ENCODE data around the gene SLC7A10.

SLC7A10 gene

DNA sequence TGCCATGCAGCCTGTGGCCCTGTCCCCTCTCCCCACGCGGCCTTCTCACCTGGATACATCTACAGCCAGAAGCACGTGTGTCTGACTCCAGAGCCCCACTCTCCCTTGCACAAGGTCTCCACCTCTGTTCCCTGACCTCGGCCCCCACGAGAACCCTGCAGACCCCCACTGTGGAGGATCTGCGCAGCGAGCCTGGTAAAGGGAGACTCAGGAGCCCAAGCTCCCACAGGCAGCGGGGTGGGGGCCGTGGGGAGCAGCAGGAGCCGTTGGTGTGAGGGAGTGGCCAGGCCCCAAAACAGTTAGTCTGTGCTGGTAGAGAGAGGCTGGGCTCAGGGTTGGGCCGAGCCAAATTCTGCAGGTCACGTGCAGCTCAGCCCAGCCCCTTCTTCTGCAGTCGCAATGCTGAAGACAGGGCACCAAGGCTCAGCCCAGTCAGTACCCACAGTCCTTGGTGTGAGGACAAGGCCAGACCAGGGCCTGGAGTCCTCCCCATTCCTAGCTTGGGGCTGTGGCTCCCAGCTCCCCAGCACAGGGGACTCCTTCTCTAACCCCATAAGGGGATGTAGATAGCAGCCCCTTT lies 28.7 kb upstream of the SLC7A10 start:
- DNase-seq (ENCODE audit: low spot score) = no peak

DNA sequence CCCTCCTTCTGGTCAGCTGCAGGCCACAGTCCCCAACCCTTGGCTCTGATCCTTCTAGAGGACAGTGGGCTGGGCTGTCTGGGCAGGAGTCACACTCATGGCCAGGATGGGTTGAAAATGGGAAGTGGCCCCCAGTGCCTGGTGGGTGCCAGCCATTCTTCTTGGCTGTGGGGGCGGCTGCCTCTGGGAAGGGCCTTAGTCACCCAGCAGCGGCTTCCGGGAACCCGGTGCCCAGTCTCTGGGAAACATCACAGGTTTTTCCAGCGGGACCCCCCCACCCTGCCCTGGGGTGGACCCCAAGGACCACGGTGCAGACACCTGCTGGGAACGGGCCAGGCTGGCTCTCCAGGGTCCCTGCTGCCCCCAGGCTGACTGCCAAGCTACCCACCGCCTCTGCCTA lies 27.3 kb upstream of the SLC7A10 start:
- no peak for DNase-seq (ENCODE audit: low spot score)

DNA sequence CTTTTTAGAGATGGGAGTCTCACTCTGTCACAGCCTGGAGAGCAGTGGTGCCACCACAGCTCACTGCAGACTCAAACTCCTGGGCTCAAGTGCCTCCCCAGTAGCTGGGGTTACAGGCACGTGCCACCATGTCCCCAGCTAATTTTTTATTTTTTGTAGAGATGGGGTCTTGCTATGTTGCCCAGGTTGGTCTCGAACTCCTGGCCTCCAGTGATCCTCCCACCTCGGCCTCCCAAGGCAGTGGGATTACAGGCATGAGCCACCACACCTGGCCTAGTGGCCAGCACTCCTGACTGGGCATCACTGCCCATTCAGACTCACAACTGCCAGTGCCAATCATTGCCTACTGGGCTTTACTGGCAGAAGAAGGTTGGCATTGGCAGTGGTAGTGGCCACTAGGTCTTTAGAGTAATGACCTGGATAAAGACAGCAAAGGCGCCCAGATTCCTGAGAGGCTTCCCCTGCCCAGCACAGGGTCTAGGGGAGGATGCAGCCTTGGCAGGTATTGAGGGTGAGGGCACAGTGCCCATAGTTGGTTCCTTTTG lies 26.8 kb upstream of the SLC7A10 start:
- DNase-seq (ENCODE audit: low spot score) = no peak

DNA sequence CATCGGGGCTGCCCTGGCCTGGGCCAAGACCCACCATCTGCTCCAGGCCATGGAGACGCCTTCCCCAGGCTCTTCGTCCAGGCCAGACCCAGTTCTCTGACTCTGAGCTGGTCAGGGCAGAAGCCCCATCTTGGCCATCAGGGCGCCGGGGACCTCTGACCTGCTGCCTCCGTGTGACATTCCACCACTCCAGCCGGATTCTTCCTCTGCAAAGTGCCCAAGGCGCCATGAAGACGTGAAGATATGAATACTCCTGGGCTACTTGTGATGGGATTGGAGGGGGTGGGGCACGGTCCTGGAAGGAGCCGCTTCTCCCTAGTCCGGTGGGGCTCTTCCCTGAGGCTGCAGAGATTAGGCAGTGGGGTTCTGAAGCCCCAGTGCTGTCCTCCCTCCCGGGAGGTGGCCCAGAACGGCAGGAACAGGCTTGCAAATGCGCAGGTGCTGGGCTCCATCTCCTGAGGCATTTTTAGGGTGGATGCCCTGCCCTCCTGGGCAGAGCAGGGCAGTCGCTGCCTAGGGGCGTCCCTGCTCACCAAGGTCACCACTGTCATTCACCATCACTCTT lies 26.0 kb upstream of the SLC7A10 start:
- no peak for DNase-seq (ENCODE audit: low spot score)

DNA sequence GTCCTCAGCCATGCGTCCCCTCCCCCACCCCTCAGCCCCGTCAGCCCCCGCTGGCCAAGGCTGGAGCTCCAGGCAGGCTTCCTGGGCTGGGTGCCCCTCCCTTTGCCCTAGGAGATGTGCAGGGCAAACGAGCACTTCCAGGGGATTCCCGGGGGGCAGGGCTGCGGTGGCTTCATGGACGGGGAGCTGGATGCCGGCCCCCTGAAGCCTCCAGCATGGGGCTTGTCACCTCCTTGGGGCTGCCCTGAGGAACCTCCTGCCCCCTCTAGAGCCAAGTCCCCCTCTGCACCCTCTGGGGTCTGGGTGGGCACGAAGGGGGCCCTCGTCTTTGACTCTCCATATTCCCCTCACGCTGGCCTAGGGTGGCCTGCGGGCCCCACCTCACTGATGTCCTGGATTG lies 25.4 kb upstream of the SLC7A10 start:
- DNase-seq (ENCODE audit: low spot score) = no peak

DNA sequence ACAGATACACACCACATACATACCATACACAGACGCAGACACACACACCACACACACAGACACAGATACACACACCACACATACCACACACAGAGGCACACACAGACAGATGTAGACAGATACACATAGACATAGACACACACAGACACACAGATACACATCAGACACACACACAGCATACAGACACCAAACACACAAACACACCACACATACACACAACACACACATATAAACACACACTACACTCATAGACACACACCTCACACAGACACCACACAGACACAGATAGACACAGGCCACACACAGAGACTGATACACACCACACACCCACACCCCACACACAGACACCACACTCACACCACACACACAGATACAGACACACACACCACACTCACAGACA lies 24.9 kb upstream of the SLC7A10 start:
- no peak for DNase-seq (ENCODE audit: low spot score)

DNA sequence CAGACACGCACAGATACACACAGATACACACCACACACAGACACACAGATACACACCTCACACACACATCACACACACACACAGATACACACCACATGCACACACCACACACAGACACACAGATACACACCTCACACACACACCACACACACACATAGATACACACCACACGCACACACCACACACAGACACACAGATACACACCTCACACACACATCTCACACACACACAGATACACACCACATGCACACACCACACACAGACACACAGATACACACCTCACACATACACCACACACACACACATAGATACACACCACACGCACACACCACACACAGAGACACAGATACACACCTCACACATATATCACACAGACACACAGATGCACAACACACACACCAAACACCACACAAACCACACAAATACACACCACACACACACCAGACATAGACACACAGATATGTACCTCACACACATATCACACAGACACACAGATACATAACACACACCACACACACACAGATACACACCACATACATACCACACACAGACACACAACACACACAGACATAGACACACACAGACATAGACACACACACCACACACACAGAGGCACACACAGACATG lies 24.2 kb upstream of the SLC7A10 start:
- DNase-seq (ENCODE audit: low spot score) = no peak

DNA sequence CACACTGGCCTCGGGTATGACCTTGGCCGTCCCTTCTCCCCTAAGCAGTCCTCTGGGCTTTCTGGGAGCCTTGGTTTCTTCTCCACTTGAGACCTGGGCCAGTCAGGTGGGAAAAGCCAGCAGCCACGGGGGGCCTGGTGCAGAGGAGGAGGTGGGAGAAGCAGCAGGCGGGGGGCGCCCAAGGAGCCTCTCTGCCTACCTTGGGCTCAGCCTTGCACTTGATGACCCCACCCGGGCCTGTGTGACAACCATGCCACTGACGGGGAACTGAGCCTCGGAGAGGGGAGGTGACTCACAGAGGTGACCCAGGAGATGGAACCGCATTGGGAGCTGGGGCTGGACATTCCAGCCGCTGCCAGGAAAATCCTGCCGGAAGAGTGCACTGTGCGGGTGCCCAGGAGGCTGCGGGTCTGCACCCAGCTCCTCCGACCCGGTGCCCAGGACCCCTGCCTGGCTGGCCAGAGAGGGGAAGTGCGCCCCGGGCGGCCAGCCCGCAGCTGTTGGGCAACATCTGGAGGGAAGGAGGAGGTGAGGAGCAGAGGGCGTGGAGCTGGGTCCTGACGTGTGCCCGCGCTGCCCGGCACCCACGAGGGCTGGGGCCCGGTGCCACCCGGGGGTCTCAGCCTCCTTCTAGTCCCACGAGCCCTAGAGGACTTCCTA lies 23.4 kb upstream of the SLC7A10 start:
- DNase-seq (ENCODE audit: low spot score) = no peak

DNA sequence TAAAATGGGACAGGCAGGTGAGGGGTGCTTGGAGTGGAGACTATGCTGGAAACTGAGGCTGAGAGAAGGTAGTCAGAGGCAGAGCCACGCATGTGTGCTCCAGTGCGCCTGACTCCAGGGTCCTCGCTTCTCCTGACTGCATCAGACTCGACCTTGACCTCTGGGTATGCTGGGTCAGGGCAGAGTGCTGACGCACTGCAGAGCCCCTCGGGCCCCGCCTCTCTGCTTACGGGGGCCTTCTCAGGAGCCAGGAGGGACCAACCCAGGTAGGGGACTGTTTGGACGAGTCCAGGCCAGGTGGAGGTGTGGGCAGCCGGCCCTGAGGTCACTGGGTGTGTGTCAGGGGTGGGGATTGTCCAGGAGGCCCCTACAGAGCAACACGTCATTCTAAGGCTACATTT lies 22.9 kb upstream of the SLC7A10 start:
- DNase-seq (ENCODE audit: low spot score) = no peak

DNA sequence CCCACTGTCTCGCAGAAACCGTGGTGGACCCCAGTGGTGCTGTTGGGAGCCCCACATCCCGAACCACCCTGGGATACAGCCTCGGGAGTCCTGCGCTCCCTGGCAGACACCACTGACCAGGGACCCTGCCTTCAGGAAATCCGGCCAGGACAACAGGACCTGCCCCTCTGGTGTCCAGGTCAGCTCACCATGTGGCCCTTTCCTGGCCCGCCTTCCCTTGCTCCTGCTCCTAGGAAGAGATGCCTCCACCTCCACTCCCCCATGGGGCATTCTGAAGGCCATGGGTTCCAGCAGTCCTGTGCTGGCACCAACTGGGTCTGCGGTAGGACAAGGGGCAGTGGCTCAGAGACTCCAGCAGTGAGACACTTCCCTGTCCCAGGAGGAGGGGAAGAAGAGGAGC lies 22.5 kb upstream of the SLC7A10 start:
- no peak for DNase-seq (ENCODE audit: low spot score)

DNA sequence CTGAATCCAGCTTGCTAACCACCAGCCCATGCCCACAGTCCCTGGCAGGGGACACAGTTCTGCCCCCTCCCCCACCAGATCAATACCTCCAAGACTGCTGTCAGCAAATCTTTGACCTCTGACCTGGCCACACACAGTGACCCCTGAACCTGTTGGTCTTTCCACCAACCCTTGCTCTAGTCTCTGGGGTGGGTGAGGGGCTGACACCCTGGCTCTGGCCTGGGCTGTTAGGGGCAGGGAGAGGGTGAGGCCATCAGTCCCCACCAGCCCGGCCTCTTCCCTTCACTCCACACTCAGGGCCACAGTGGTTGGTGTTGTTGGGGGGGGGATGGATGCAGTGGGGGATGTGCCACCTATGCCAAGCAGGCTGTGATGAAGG lies 21.8 kb upstream of the SLC7A10 start:
- DNase-seq (ENCODE audit: low spot score) = no peak

DNA sequence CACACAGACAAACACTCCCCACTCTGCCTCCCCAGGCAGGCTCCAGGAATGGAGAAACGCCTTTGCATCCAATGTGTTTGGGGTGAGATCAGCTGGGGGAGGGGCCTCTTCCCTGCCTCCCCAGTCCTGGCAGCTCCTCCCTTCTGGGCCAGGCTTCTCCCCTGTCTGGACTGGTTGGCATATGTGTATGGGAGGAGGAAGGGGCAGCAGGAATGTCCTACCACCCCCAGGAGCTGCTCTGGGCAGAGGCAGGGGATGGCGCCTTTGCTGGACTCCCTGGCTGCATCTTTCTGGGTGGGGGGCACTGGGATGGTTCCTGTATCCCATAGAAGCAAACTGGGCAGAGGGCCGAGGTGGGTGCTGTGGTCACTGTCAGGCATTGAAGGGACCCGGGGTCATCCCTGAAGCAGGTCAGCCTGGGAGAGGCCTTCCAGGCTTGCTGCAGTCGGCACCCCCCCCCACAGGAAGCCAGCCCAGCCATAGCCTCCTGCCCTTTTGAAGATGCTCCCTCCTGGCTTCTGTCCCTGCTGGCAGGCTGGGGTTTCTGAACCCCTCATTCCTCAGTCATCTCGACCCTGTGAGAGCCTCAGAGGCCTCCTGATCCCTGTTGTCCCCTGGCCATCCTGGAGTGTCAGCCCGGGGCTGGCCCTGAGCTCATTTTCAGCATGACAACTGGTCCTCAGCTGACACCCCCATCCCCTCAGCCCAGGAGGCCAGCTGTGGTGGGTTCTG lies 21.2 kb upstream of the SLC7A10 start:
- no peak for DNase-seq (ENCODE audit: low spot score)

DNA sequence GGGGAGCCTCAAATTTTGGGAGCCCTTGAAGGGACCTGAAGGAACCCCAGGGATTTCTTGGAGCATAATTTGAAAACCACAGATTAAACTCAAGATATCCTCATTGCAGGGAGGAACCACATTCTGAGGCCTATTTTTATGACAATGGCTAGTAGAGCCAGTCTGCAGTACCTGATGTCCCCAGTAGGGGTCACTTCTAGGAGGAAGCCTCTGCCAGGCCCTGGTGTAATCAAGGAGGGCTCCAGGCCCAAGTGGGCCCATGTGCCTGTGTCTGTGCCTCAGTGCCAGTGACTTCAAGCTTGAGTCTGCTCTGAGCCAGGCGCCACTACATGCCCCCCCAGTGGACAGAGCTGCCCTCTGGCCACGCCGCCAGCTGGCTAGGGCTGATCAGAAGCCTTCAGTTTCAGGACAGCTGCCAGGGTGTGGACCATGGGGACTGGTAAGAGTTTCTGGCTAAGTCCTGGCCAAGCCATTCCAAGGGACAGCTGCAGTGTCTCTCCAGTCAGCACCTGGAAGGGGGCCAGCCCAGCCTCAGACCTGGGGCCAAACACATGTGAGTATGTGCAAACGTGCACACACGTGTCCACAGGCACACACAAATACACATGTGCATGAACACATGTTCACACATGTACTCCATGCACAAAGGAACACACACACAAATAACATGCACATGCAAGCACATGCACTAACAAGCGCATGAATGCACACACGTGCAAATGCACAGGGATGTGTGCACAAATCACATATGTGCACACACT lies 20.5 kb upstream of the SLC7A10 start:
- no peak for DNase-seq (ENCODE audit: low spot score)

DNA sequence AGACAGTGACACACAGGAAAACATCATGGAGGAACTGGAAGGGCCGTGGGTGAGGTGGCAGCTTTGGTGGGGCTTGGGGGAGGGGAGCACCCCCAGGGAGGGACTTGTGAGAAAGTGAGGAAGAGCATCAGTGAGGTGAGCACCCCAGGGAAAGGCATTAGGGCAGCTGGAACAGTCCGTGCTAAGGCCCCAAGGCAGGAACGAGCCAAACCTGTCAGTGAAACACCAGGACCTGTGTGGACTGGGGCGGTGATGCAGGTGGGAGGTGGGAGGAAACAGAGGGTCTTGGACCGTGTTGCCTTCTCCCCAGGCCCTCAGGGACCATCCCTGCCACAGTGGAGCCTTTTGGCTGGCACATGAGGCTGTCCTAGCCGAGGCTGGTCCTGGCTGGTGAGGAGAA lies 17.3 kb upstream of the SLC7A10 start:
- no peak for DNase-seq (ENCODE audit: low spot score)

DNA sequence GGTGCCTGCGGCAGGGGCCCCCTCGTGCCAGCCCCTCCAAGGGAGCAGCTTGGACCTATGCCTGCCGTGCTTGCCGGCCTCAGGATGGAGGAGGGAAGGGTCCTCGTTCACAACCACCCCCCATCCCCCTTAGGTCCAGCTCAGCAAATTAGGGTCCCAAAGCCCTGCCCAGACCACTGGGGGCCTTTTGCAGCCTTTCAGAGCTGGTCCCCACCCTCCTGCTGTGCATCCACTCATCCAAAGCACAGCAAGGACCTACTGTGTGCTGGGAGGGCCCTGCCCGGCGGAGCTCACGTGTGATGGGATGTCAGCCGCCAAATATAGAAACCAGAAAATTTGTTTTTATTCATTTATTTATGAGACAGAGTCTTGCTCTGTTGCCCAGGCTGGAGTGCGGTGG lies 16.5 kb upstream of the SLC7A10 start:
- no peak for DNase-seq (ENCODE audit: low spot score)

DNA sequence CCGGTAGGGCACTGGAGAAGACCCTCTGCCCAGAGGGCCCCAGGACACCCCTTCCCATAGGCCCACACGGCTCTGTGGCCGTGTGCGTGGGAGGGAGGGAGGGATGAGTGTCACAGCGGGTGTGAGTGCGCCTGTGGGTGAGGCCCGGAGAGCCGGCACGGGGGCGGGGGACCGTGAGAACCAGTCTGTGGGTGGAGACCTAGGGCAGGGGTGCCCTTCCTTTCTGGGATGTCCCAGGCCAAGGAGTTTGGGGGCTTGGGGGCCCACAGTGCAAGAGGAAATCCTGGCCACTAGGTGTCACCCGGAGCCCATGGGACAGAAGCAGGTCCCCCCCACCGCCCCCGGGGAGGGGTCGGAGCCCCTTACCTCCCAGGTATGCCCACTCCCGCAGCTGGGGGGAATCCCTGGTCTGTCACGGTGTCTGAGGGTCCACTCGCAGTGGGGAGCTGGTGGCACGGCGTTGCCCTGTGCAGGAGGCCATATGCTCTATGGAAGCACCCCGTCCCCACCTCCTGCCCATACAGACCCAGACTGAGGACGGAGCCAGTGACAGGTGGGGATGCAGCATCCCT lies 16.0 kb upstream of the SLC7A10 start:
- peak; percentile 71 for DNase-seq (ENCODE audit: low spot score)

DNA sequence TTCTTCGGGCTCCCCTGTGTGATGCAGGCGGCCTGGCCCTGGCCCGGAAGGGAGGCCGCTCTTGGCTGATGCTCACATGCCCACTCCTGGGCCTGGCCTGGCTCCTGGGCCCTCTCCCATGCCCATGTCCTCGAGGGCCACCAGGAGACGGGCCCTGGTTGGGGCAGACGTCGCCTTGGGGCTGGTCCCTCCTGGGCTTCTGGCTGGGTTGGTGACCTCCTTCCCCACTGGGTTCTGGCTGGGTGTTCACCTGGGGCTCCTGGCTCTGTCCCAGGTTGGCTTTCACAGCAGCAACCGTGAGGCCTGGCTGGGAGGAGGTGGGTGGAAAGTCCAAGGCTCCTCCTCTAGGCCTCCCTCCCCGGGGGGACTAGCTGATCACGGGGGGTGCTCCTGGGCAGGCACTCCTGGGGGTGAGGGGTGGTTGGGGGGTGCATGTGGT lies 15.5 kb upstream of the SLC7A10 start:
- no peak for DNase-seq (ENCODE audit: low spot score)

DNA sequence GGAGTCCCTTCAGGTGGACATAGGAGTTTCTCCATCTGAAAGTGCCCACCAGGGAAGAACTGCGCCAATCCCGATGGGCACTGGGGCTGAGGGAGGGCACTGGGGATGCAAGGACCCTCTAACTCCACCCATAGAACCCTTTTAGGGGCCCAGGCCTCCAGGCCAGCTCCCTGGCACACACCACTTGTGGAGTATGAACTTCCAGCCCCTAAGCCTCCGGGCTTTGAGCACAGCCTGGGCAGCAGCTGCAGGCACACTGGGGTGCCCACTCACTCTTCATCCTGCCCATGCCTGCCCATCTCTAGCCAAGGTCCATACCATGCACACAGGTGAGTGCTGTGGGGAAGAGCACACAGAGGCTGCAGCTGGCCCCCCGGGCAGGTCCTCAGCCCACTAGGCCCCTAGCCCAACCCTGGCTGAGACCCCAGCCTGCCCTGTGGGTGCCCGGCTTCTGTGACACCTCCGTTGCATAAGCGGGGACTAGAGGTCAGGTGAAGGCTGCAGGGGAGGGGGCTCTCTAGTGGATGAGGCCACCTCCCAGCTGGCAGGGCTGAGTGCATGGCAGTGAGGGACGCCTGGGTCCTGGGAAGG lies 14.6 kb upstream of the SLC7A10 start:
- no peak for DNase-seq (ENCODE audit: low spot score)

DNA sequence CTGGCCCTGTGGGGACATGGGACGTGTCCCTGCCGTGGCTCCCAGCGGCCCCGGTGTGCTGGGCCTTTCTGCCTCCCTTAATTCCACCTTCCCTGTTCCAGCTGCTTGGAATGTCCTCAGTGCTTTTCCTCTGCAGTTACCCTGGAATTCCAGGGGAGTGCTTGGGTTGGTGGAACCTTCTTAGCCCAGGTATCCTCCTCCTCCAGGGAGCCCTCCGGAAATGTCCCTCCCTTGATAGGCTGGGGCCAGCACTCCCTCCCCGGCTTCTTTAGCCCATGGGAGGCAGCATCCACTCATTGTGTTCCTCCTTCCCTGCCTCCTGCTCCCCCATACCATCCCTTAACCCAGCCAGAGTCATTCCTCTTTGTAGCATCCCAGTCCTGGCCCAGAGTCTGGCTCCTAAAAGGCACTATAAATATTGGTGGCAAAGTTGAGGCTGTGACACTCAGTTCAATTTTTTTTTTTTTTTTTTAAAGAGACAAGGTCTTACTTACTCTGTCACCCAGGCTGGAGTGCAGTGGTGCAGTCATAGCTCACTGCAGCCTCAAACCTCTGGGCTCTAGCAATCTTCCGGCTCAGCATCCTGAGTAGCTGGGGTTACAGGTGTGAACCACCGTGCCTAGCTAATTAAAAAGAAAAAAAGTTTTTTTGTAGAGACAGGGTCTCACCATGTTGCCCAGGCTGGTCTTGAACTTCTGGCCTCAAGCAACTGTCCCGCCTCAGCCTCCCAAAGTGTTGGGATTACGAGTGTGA lies 13.7 kb upstream of the SLC7A10 start:
- no peak for DNase-seq (ENCODE audit: low spot score)

DNA sequence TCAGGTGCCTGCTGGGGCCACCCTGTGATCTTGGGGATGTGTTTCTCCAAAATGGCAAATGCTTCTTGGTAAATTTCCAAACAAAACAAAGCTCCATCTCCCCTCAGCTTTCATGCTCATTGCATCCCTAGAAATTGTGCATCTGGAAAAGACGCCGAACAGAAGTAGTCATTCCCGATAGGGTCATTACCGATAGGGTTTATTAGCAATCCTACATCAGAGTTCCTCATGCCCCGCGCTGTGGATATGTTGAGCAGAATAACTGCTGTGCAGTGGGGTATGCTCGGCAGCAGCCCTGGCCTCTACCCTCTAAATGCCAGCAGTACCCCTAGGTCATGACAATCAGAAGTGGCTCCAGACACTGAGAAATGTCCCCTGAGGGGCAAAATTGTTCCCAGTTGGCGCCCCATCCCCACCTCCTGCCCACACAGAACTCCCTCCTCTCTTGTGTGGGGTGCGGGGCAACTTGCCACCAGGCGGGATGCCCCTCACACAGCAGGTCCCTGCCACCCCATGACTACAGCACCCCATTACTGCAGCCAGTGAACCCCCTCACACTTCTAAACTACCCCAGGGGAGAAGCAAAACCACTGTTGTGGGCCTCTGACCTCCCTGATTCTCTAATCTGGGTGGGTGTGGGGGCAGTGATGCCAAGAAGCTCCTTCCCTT lies 13.0 kb upstream of the SLC7A10 start:
- DNase-seq (ENCODE audit: low spot score) = no peak

Data from HuH-7 (cell line).